Nephron (organoid): ENCODE data around the gene ZNFX1.
"Not testable (repeated sequence)": the region's sequence is repeated elsewhere in the genome, so short reads cannot be mapped to it uniquely, and the experiment has no call there.

ENCODE experiments used
- H3K27ac Mint-ChIP-seq, 3 experiments: 2 replicates each; pipeline ENCODE4 v1.8.0; 2020; ENCODE audit warnings: mixed read lengths in 3 of 3, mild to moderate bottlenecking in 2 of 3, moderate library complexity in 1 of 3
- H3K27me3 Mint-ChIP-seq: 2 replicates; pipeline ENCODE4 v1.8.0; 2021; ENCODE audit warnings: low read depth, mild to moderate bottlenecking, moderate library complexity, mixed read lengths
- H3K36me3 Mint-ChIP-seq: 2 replicates; pipeline ENCODE4 v1.8.0; 2020; ENCODE audit warnings: low read depth, mixed read lengths
- H3K4me1 Mint-ChIP-seq: 2 replicates; pipeline ENCODE4 v1.8.0; 2020; ENCODE audit warnings: mixed read lengths
- H3K4me3 Mint-ChIP-seq, 3 experiments: 2 replicates each; pipeline ENCODE4 v1.8.0; 2020; ENCODE audit warnings: mild to moderate bottlenecking in 3 of 3, mixed read lengths in 3 of 3, moderate library complexity in 2 of 3
- H3K9me3 Mint-ChIP-seq: 2 replicates; pipeline ENCODE4 v1.8.0; 2020; ENCODE audit warnings: mixed read lengths
- CTCF ChIP-seq, 3 experiments: fragments of 200-600 bp; sonication (generic); IDR thresholded peaks; one replicate each; pipeline ENCODE4 v1.5.0; 2021; ENCODE audit warnings: antibody characterized with exemption in 3 of 3; ENCODE audit not compliant: unreplicated experiment in 3 of 3

Gene ZNFX1

GRCh38 chr20:49297605-49298530 is 20.0 kb upstream of the ZNFX1 start:
- no peak for TF ChIP-seq CTCF (IDR thresholded peaks at IDR 0.05; ENCODE audit: unreplicated experiment in 3 of 3)
- Mint-ChIP-seq H3K9me3 (no peaks in the 10 kb centered on the region), H3K4me3 (no peak overlapping the region), H3K27ac (no peak overlapping the region), H3K36me3 (peaks cover 30% of the 10 kb centered on the region), H3K4me1 (peaks cover 4% of the 10 kb centered on the region), H3K27me3 (no peaks in the 10 kb centered on the region)

GRCh38 chr20:49294002-49294654 is 16.3 kb upstream of the ZNFX1 start:
- H3K27me3 Mint-ChIP-seq, H3K4me3 Mint-ChIP-seq, H3K4me1 Mint-ChIP-seq, H3K9me3 Mint-ChIP-seq, H3K27ac Mint-ChIP-seq: not testable (repeated sequence)
- peaks cover 63% of the 10 kb centered on the region for H3K36me3 Mint-ChIP-seq

- H3K9me3 Mint-ChIP-seq: no peaks in the 10 kb centered on the region
- no peaks in the 10 kb centered on the region for H3K27me3 Mint-ChIP-seq
- H3K4me3 Mint-ChIP-seq: no peak overlapping the region
Observed at GRCh38 chr20:49293122-49293521, 15.3 kb upstream of the ZNFX1 start.

GRCh38 chr20:49292010-49292409 is 14.2 kb upstream of the ZNFX1 start:
- Mint-ChIP-seq H3K27me3 (no peaks in the 10 kb centered on the region), H3K4me1 (peaks cover 8% of the 10 kb centered on the region), H3K4me3 (no peak overlapping the region), H3K27ac (no peak overlapping the region), H3K9me3 (peaks cover 2% of the 10 kb centered on the region), H3K36me3 (peaks cover 83% of the 10 kb centered on the region)
- TF ChIP-seq CTCF (IDR thresholded peaks at IDR 0.05; ENCODE audit: unreplicated experiment in 3 of 3): no peak

More at GRCh38 chr20:49293122-49293521, 15.3 kb upstream of the ZNFX1 start:
- TF ChIP-seq CTCF (IDR thresholded peaks at IDR 0.05; ENCODE audit: unreplicated experiment in 3 of 3): no peak
- Mint-ChIP-seq H3K4me1 (no peaks in the 10 kb centered on the region), H3K36me3 (peaks cover 72% of the 10 kb centered on the region), H3K27ac (no peak overlapping the region)

- no peak for TF ChIP-seq CTCF (IDR thresholded peaks at IDR 0.05; ENCODE audit: unreplicated experiment in 3 of 3)
- peaks cover 16% of the 10 kb centered on the region for H3K4me1 Mint-ChIP-seq
- no peak overlapping the region for H3K27ac Mint-ChIP-seq
- peaks cover 85% of the 10 kb centered on the region for H3K36me3 Mint-ChIP-seq
- H3K9me3 Mint-ChIP-seq: peaks cover 10% of the 10 kb centered on the region
- no peaks in the 10 kb centered on the region for H3K27me3 Mint-ChIP-seq
- no peak overlapping the region for H3K4me3 Mint-ChIP-seq
Observed at GRCh38 chr20:49291200-49291599, 13.3 kb upstream of the ZNFX1 start.

- H3K27ac Mint-ChIP-seq: peak overlapping the region in 1 of 3 experiments; percentile 34
- no peak for TF ChIP-seq CTCF (IDR thresholded peaks at IDR 0.05; ENCODE audit: unreplicated experiment in 3 of 3)
- H3K4me3 Mint-ChIP-seq: no peak overlapping the region
- H3K36me3 Mint-ChIP-seq: peaks cover 89% of the 10 kb centered on the region
- peaks cover 14% of the 10 kb centered on the region for H3K9me3 Mint-ChIP-seq
- no peaks in the 10 kb centered on the region for H3K27me3 Mint-ChIP-seq
- H3K4me1 Mint-ChIP-seq: peaks cover 20% of the 10 kb centered on the region
Observed at GRCh38 chr20:49290608-49291191, 12.8 kb upstream of the ZNFX1 start.
